NCI-H2081 (cell line): ENCODE data around the gene IQGAP2.

ENCODE experiments used
- DNase-seq, 2 experiments: peaks; one replicate each; lab custom pipeline; 2025; lab: John Stamatoyannopoulos, UW

The IQGAP2 gene

GRCh38 chr5:76612942-76613341 lies 209.9 kb downstream of the IQGAP2 start:
- no peak for DNase-seq

GRCh38 chr5:76615759-76616158 lies 212.7 kb downstream of the IQGAP2 start:
- no peak for DNase-seq

DNA sequence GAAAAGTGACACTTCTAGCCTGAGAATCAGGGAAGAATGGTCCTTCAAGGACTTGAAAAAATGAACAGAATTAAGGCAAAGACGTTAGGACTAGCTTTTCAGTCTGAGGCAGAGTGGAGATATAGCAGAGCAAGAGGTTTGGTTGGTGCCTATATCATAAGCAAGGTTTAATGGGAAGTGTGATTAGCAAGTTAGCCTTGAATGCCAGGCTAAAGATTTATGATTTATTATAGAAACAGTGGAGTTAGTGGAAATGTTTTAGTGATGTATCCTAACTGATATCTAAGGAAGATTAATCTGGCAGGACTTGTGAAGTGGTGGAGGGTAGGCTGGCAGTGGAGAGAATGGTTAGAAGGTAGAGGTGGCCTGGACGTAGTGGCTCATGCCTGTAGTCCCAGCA lies 213.1 kb downstream of the IQGAP2 start:
- no peak for DNase-seq

- DNase-seq: no peak
Observed at GRCh38 chr5:76617229-76617628, 214.1 kb downstream of the IQGAP2 start.

GRCh38 chr5:76617675-76618074 lies 214.6 kb downstream of the IQGAP2 start:
- no peak for DNase-seq

DNA sequence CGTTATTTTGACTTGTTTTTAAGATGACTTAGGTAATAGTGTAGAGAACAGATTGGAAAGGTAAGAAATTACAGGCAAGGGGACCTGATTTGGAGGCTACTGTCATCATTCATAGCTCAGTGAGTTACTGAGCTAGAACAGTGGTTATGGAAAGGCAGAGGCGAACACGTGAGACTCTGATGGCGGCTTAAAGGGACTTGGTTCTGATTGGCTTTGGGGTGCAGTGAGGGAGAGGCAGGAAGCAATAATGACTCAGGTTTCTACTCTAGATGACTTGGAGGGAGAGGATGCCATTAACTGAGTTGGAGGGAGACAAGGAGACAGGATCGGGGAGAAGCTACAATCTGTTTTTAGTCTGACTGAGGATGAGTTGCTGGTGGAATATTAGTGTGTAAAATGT lies 217.1 kb downstream of the IQGAP2 start:
- no peak for DNase-seq

DNA sequence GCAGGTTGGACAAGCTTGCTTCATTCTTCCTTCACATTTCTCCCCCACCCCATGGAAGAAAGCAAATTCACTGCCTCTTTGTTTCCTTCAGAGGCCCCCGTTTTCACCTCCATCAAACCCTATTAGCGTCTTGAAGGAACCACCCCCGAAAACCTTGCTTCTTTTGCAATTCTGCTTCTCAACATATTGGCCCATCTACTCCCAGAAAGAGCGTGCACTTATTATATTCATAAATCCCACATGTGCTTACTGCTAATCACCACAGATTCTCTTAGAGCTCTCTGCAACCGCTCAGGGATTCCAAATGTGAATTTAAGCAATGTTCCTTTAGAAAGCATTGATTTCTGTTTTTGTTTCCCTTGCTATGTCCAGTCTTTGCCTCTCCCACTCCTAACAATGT lies 219.0 kb downstream of the IQGAP2 start:
- no peak for DNase-seq

- DNase-seq: no peak
Observed at GRCh38 chr5:76622973-76623596, 220.0 kb downstream of the IQGAP2 start, which contains the start of gene F2RL2. TSS of gene F2RL2 (minus strand) at chr5:76623403. CDS start at chr5:76623230, 173 bp downstream.

GRCh38 chr5:76625087-76625815 lies 222.2 kb downstream of the IQGAP2 start:
- DNase-seq: no peak

- no peak for DNase-seq
Observed at GRCh38 chr5:76626738-76627137, 223.7 kb downstream of the IQGAP2 start.

GRCh38 chr5:76634661-76635060 lies 231.6 kb downstream of the IQGAP2 start:
- DNase-seq: no peak

DNA sequence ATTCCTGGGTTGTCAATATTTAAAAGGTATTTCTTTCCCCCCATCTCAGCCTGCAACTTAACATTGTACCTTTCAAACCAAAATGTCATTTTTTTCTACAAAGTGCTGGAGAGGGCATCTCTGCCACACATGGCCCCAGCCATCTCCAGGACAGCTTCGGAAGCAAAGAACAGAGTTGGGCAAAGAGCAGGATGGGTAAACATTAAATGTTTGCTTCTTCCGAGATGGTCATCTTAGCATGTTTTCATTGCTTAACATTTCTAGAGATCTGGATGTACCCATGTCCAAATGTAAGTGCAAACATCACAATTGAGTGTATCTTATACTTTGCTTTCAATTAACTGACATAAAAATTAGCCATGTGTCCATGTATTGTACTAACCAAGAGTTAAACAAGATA lies 234.4 kb downstream of the IQGAP2 start:
- DNase-seq: no peak

DNA sequence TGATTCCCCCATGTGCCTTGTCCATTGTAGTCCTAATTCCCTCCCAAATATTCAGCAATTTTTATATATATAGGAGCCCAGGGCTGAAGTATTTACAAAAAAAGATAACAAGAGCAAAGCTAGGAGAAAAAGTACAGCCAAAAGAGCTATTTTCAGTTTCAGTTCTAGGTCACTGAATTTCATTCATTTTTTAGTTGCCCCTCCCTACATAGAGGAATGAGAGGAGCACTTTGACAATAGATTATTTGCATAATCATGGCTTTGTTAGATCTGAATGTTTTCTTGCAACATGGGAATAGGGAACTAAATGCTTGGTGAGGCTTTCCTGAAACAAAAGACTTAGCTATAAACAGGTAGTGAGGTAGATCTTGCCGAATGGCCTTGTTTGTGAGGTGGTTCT lies 235.4 kb downstream of the IQGAP2 start:
- no peak for DNase-seq

GRCh38 chr5:76641514-76642120 lies 238.5 kb downstream of the IQGAP2 start:
- peak; percentile 23 to 38 for DNase-seq

- DNase-seq: no peak
Observed at GRCh38 chr5:76642390-76643040, 239.4 kb downstream of the IQGAP2 start.

- DNase-seq: no peak
Observed at GRCh38 chr5:76643371-76643770, 240.3 kb downstream of the IQGAP2 start.

DNA sequence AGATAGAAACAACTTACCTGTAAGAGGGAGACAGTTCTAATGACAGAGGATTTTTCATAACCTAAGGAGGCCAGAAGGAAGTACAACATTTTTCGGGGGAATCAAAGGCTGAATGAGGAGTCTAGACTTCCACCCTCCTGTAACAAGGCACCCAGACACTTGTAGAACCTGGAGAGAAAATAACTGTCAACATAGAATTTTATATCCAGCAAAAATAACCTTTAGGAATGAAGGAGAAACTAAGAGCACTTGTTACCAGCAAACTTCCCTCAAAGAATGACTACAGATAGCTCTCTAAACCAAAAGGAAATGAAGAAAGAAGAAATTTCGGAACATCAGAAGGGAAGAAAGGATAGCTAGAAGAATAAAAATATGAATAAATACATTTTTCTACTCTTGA lies 246.1 kb downstream of the IQGAP2 start:
- no peak for DNase-seq

- no peak for DNase-seq
Observed at GRCh38 chr5:76652809-76653414, 249.8 kb downstream of the IQGAP2 start.

DNA sequence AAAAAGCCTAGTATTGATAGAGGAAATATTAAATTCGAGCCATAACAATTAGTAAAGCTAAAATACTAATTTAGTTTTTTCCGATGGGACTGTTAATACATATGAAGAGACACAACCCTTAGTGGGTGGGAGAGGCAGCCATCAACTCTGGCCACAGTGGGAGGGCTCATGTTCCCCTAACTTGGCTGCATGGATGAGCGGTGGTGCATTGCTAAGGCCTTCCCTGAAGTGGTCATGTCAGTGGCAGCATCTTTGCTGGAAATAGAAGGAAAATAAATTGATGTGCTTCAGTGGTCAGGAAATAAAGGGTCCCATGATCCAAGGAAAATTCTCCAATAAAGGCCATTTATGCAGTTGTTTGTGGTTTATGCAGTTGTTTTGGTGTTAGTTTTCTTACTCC lies 254.0 kb downstream of the IQGAP2 start:
- no peak for DNase-seq

- no peak for DNase-seq
Observed at GRCh38 chr5:76657683-76658311, 254.7 kb downstream of the IQGAP2 start.

DNA sequence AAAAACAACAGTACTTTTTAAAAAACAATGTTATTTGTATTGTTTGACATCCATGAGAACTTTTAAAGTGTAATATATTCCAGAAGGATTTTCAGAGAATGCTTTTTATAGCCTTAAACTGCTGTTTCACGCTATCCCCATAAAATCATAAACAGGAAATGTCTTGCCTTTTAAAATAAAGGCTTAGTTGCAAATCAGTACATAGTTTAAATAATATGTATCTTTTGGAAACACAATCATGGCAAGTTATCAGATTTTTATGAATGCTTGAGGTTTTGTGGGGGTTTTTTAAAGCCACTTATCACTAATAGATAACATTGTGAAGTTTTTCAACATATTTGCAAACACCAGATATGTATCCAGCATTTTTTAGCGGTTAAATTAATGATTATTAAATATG lies 257.3 kb downstream of the IQGAP2 start:
- no peak for DNase-seq

DNA sequence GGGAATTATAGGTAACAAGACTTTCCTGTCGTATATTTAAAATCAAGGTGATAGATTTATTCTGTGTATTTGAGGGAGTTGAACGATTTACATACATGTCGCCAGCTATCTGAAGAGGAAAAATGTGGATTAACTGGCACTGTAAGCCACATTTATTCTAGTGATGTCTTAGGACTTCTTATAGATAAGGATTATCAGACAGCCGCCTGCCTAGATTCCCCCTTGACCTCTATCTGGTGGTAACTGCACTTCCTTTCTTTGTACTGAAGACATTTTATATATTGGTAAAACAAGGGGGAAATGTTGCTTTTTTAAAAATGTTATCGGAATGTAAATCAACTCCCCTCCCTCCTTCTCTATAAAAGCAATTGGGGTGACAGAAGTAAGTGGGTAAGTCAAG lies 259.4 kb downstream of the IQGAP2 start:
- no peak for DNase-seq
